Measurements from ENCODE around the gene NOPCHAP1. TPM values are rescaled to one million over a fixed set of nuclear protein-coding genes. Genes with fewer than 3 reads are reported as not detected.
A peak's percentile ranks its signal among the peaks of the same experiment; 100 is the strongest.
"Not testable (repeated sequence)": the region's sequence is repeated elsewhere in the genome, so short reads cannot be mapped to it uniquely, and the experiment has no call there.

NOPCHAP1 gene
- total RNA-seq, 1 donor from 2014 or later, result 11.5 TPM

- H3K9me3 ChIP-seq, result no peaks in the 10 kb centered on the region
- no peaks in the 10 kb centered on the region for H3K36me3 ChIP-seq
- ATAC-seq (no peak), DNase-seq (no peak)
- no peak overlapping the region for H3K4me3 ChIP-seq
- H3K27me3 ChIP-seq, result no peaks in the 10 kb centered on the region
- no peaks in the 10 kb centered on the region for H3K4me1 ChIP-seq
- intact Hi-C loops (cut with DNase I), result no loop called here
- H3K27ac ChIP-seq, result no peak overlapping the region
- no peak for TF ChIP-seq CTCF (IDR thresholded peaks at IDR 0.05)
Measured at GRCh38 chr12:104971306-104971705, 14.8 kb upstream of the NOPCHAP1 start.

- Histone ChIP-seq H3K4me3 (no peak overlapping the region), H3K36me3 (no peaks in the 10 kb centered on the region), H3K27me3 (no peaks in the 10 kb centered on the region), H3K27ac (no peak overlapping the region), H3K4me1 (no peaks in the 10 kb centered on the region), H3K9me3 (no peaks in the 10 kb centered on the region)
- DNase-seq (no peak), ATAC-seq (no peak)
- no peak for TF ChIP-seq CTCF (IDR thresholded peaks at IDR 0.05)
- intact Hi-C loops (cut with DNase I), result no loop called here
Measured at GRCh38 chr12:104973250-104973649, 12.9 kb upstream of the NOPCHAP1 start.

GRCh38 chr12:104974626-104975290 lies 11.4 kb upstream of the NOPCHAP1 start:
- DNase-seq (no peak), ATAC-seq (peak; percentile 97)
- Histone ChIP-seq H3K36me3 (no peaks in the 10 kb centered on the region), H3K27ac (no peak overlapping the region), H3K27me3 (no peaks in the 10 kb centered on the region), H3K4me3 (no peak overlapping the region), H3K4me1 (no peaks in the 10 kb centered on the region), H3K9me3 (no peaks in the 10 kb centered on the region)
- no peak for TF ChIP-seq CTCF (IDR thresholded peaks at IDR 0.05)
- intact Hi-C loops (cut with DNase I), result no loop called here

- H3K27me3 ChIP-seq, result no peaks in the 10 kb centered on the region
- DNase-seq, result no peak
- no peak overlapping the region for H3K4me3 ChIP-seq
- intact Hi-C loops (cut with DNase I), result no loop called here
- no peaks in the 10 kb centered on the region for H3K4me1 ChIP-seq
- no peak for ATAC-seq
- H3K9me3 ChIP-seq, result no peaks in the 10 kb centered on the region
- no peaks in the 10 kb centered on the region for H3K36me3 ChIP-seq
- TF ChIP-seq CTCF (IDR thresholded peaks at IDR 0.05), result no peak
- H3K27ac ChIP-seq, result no peak overlapping the region
Measured at GRCh38 chr12:104975587-104976343, 10.4 kb upstream of the NOPCHAP1 start.

- no peak for DNase-seq
Measured at GRCh38 chr12:104976703-104977102, 9.4 kb upstream of the NOPCHAP1 start.

GRCh38 chr12:104977688-104978087 lies 8.4 kb upstream of the NOPCHAP1 start:
- H3K9me3 ChIP-seq; DNase-seq; H3K27me3 ChIP-seq; H3K36me3 ChIP-seq; intact Hi-C loops (cut with DNase I); H3K4me1 ChIP-seq; ATAC-seq; H3K27ac ChIP-seq; H3K4me3 ChIP-seq: not testable (repeated sequence)

More at GRCh38 chr12:104976703-104977102, 9.4 kb upstream of the NOPCHAP1 start:
- no peaks in the 10 kb centered on the region for H3K9me3 ChIP-seq
- TF ChIP-seq CTCF (IDR thresholded peaks at IDR 0.05), result no peak
- H3K27ac ChIP-seq, result no peak overlapping the region
- H3K27me3 ChIP-seq, result no peaks in the 10 kb centered on the region
- no peak for ATAC-seq
- H3K4me1 ChIP-seq, result no peaks in the 10 kb centered on the region
- H3K4me3 ChIP-seq, result no peak overlapping the region
- no peaks in the 10 kb centered on the region for H3K36me3 ChIP-seq
- intact Hi-C loops (cut with DNase I), result no loop called here

Data from upper lobe of right lung (tissue), 1 donor.